Islet precursor cell (in vitro differentiated cells): ENCODE results near the gene SPAG4.

Source experiments
- DNase-seq: peaks from one replicate; pipeline ENCODE4 v3.0.0-alpha.2; 2018

Gene SPAG4

GRCh38 chr20:35600176-35600992 is 15.2 kb upstream of the SPAG4 start:
- DNase-seq = peak; percentile 54

GRCh38 chr20:35600993-35601973 is 14.3 kb upstream of the SPAG4 start:
- peak; percentile 91 for DNase-seq

- no peak for DNase-seq
Observed at GRCh38 chr20:35601990-35602389, 13.6 kb upstream of the SPAG4 start.

- DNase-seq = no peak
Observed at GRCh38 chr20:35602851-35603495, 12.7 kb upstream of the SPAG4 start.

DNA sequence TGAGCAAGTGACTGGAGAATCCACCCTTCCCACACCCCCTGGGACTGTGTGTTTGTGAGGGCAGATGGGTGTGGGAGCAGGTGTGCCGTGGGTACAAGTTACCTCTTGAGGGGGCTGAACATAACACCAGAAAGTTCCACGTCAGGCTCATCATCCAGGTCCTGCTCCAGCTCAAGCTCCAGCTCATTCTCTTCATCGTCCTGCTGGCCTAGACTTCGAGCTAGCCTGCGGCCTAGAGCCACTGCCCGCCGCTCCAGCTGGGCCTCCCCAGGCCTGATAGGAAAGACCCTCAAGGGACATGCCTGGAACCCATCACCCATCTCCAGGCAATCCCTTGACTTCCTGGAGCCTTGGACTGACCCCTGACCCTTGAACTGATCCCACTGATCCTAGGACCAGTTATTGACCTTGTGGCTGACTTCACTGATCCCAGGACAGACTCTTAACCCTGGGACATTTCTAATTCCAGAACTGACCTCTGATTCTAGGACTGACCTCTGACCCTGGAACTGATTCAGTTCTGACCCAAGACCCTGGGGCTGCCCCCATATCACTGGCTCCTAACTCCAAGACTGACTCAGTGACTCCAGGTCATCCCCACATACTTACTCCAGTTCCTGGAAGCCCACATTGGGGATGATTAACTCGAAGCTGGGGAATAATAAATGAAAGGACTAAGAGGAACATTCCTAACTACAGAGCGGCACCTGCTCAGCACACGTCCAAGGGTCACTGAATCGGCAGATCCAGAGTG is 11.8 kb upstream of the SPAG4 start:
- DNase-seq = peak; percentile 47

GRCh38 chr20:35604449-35604747 is 11.2 kb upstream of the SPAG4 start:
- peak; percentile 56 for DNase-seq

DNA sequence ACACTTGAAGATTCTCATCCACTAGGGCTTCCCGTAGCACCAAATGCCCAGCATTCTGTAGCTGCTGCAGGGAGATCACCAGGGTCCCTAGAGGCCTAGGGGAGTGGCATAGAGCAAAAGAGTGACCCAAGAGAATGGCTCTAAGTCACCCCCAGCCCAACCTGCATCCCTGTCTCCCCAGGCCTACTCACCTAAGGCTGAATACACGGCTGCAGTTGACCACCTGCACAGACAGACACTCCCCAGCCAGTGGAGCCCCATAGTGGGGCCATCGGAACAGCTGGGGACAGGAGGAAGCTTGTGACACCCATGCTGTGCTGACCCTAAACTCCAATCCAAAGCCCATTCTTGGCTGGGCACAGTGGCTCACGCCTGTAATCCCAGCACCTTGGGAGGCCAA is 9.5 kb upstream of the SPAG4 start:
- no peak for DNase-seq

GRCh38 chr20:35607003-35607735 is 8.5 kb upstream of the SPAG4 start:
- DNase-seq = peak; percentile 66

- no peak for DNase-seq
Observed at GRCh38 chr20:35610833-35611427, 4.7 kb upstream of the SPAG4 start.

DNA sequence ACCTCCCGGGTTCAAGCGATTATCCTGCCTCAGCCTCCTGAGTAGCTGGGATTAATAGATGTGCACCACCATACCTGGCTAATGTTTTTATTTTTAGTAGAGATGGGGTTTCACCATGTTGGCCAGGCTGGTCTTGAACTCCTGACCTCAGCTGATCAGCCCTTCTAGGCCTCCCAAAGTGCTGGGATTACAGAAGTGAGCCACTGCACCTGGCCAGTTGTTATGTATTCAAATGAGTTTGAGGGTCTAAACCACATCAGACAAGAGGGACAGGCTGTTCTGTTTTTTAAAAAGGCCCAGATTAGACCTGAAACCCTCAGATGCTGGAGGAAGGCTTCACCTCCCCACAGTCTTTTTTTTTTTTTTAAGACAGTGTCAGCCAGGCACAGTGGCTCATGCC is 4.1 kb upstream of the SPAG4 start:
- DNase-seq = no peak

- DNase-seq = peak; percentile 92
Observed at GRCh38 chr20:35616465-35617396, 1.1 kb downstream of the SPAG4 start.

- DNase-seq = peak; percentile 89
Observed at GRCh38 chr20:35617397-35618262, 2.0 kb downstream of the SPAG4 start.

GRCh38 chr20:35618263-35619131 is 2.9 kb downstream of the SPAG4 start:
- peak; percentile 66 for DNase-seq

GRCh38 chr20:35619196-35620095 is 3.8 kb downstream of the SPAG4 start:
- peak; percentile 97 for DNase-seq

- no peak for DNase-seq
Observed at GRCh38 chr20:35620818-35621559, 5.4 kb downstream of the SPAG4 start.

GRCh38 chr20:35621560-35621946 is 5.9 kb downstream of the SPAG4 start:
- no peak for DNase-seq
